Naive B cell (primary cell): ENCODE data around the gene XAGE1A. TPM values are rescaled to one million over a fixed set of nuclear protein-coding genes. Genes with fewer than 3 reads are reported as not detected.
"Not testable (repeated sequence)": the region's sequence is repeated elsewhere in the genome, so short reads cannot be mapped to it uniquely, and the experiment has no call there.

Source experiments
- ATAC-seq, 2 donors: fragments of 150-1000 bp; cut with Tn5 transposase; 2 replicates each; pipeline ENCODE4 v1.10.0; 2021; ENCODE audit warnings: low read depth in 2 of 2, mild to moderate bottlenecking in 2 of 2, moderate library complexity in 2 of 2
- DNase-seq: peaks from one replicate; pipeline ENCODE4 v3.0.0; 2022
- H3K27ac Mint-ChIP-seq, 6 donors: one replicate each; pipeline ENCODE4 v1.8.0; 2020 to 2022; ENCODE audit warnings: mild to moderate bottlenecking in 6 of 6, mixed read lengths in 6 of 6, moderate library complexity in 5 of 6, inconsistent platforms in 2 of 6
- H3K27me3 Mint-ChIP-seq, 3 donors: one replicate each; pipeline ENCODE4 v1.8.0; 2021 to 2022; ENCODE audit warnings: mixed read lengths in 3 of 3, mild to moderate bottlenecking in 1 of 3
- H3K36me3 Mint-ChIP-seq, 2 donors: one replicate each; pipeline ENCODE4 v1.8.0; 2020 to 2022; ENCODE audit warnings: mixed read lengths in 2 of 2, inconsistent platforms in 1 of 2, mild to moderate bottlenecking in 1 of 2
- H3K4me1 Mint-ChIP-seq, 3 donors: one replicate each; pipeline ENCODE4 v1.8.0; 2020 to 2022; ENCODE audit warnings: mixed read lengths in 3 of 3, inconsistent platforms in 1 of 3, mild to moderate bottlenecking in 1 of 3, moderate library complexity in 1 of 3
- H3K4me3 Mint-ChIP-seq, 8 donors: one replicate each; pipeline ENCODE4 v1.8.0; 2020 to 2022; ENCODE audit warnings: mild to moderate bottlenecking in 8 of 8, mixed read lengths in 8 of 8, moderate library complexity in 8 of 8, inconsistent platforms in 2 of 8
- H3K9me3 Mint-ChIP-seq, 7 donors: one replicate each; pipeline ENCODE4 v1.8.0; 2020 to 2022; ENCODE audit warnings: mixed read lengths in 7 of 7, mild to moderate bottlenecking in 5 of 7, inconsistent platforms in 2 of 7, moderate library complexity in 1 of 7
- polyA plus RNA-seq, 6 donors: library from polyadenylated mRNA; unstranded; fragments of 300-500 nt; fragmentation: Illumina TruSeq; gene quantifications; one replicate each; pipeline ENCODE4 v1.2.3, GENCODE V29; 2021; ENCODE audit warnings: low read depth in 6 of 6

XAGE1A gene
- polyA plus RNA-seq = not detected

GRCh38 chrX:52495545-52496418, at the start of gene XAGE1A:
XAGE1A (plus strand) TSS chrX:52495808; CDS start chrX:52497362, 1,554 bp downstream.
- H3K4me1 Mint-ChIP-seq, H3K4me3 Mint-ChIP-seq, DNase-seq, H3K36me3 Mint-ChIP-seq, H3K9me3 Mint-ChIP-seq, ATAC-seq, H3K27ac Mint-ChIP-seq, H3K27me3 Mint-ChIP-seq: not testable (repeated sequence)

GRCh38 chrX:52452031-52452430, 43.6 kb upstream of the XAGE1A start:
- DNase-seq, H3K4me1 Mint-ChIP-seq, ATAC-seq, H3K4me3 Mint-ChIP-seq, H3K27ac Mint-ChIP-seq, H3K36me3 Mint-ChIP-seq, H3K9me3 Mint-ChIP-seq: not testable (repeated sequence)
- H3K27me3 Mint-ChIP-seq = peaks cover 6 to 13% (median 9%) of the 10 kb centered on the region in 3 donors

- H3K4me3 Mint-ChIP-seq, ATAC-seq, DNase-seq, H3K27ac Mint-ChIP-seq, H3K4me1 Mint-ChIP-seq, H3K36me3 Mint-ChIP-seq, H3K9me3 Mint-ChIP-seq: not testable (repeated sequence)
- H3K27me3 Mint-ChIP-seq = peaks cover 5 to 12% (median 10%) of the 10 kb centered on the region in 3 donors
Measured at GRCh38 chrX:52471301-52471700, 24.3 kb upstream of the XAGE1A start.

GRCh38 chrX:52496419-52496772, 788 bp downstream of the XAGE1A start:
- not testable (repeated sequence) for DNase-seq, H3K27ac Mint-ChIP-seq, ATAC-seq, H3K27me3 Mint-ChIP-seq, H3K4me3 Mint-ChIP-seq, H3K36me3 Mint-ChIP-seq, H3K9me3 Mint-ChIP-seq, H3K4me1 Mint-ChIP-seq

- DNase-seq, H3K4me3 Mint-ChIP-seq, ATAC-seq, H3K9me3 Mint-ChIP-seq, H3K4me1 Mint-ChIP-seq, H3K36me3 Mint-ChIP-seq, H3K27ac Mint-ChIP-seq: not testable (repeated sequence)
- H3K27me3 Mint-ChIP-seq = peaks cover 0 to 13% (median 5%) of the 10 kb centered on the region in 3 donors
Measured at GRCh38 chrX:52501362-52501761, 5.8 kb downstream of the XAGE1A start.

GRCh38 chrX:52504551-52504950, 8.9 kb downstream of the XAGE1A start:
- no peak overlapping the region for H3K27ac Mint-ChIP-seq

GRCh38 chrX:52507331-52507730, 11.7 kb downstream of the XAGE1A start:
- Mint-ChIP-seq H3K27ac (no peak overlapping the region), H3K9me3 (peaks cover 0 to 2% (median 0%) of the 10 kb centered on the region in 7 donors), H3K4me3 (no peak overlapping the region), H3K36me3 (no peaks in the 10 kb centered on the region), H3K27me3 (peaks cover 0 to 40% (median 5%) of the 10 kb centered on the region in 3 donors), H3K4me1 (no peaks in the 10 kb centered on the region)
- ATAC-seq = no peak
- no peak for DNase-seq

More at GRCh38 chrX:52504551-52504950, 8.9 kb downstream of the XAGE1A start:
- Mint-ChIP-seq H3K9me3 (no peaks in the 10 kb centered on the region), H3K27me3 (peaks cover 0 to 30% (median 5%) of the 10 kb centered on the region in 3 donors), H3K36me3 (no peaks in the 10 kb centered on the region), H3K4me3 (no peak overlapping the region), H3K4me1 (no peaks in the 10 kb centered on the region)
- ATAC-seq (no peak), DNase-seq (no peak)

- H3K36me3 Mint-ChIP-seq = no peaks in the 10 kb centered on the region
- peak overlapping the region in 1 of 6 donors; percentile 47 for H3K27ac Mint-ChIP-seq
- no peak overlapping the region for H3K4me3 Mint-ChIP-seq
- ATAC-seq (no peak), DNase-seq (no peak)
- peaks cover 0 to 2% (median 0%) of the 10 kb centered on the region in 7 donors for H3K9me3 Mint-ChIP-seq
- H3K27me3 Mint-ChIP-seq = peaks cover 0 to 35% (median 5%) of the 10 kb centered on the region in 3 donors
- H3K4me1 Mint-ChIP-seq = no peaks in the 10 kb centered on the region
Measured at GRCh38 chrX:52509916-52510315, 14.3 kb downstream of the XAGE1A start.

- not testable (repeated sequence) for H3K9me3 Mint-ChIP-seq, DNase-seq, H3K4me1 Mint-ChIP-seq, ATAC-seq, H3K4me3 Mint-ChIP-seq, H3K27ac Mint-ChIP-seq, H3K36me3 Mint-ChIP-seq
- H3K27me3 Mint-ChIP-seq = peaks cover 0 to 27% (median 0%) of the 10 kb centered on the region in 3 donors
Measured at GRCh38 chrX:52511126-52511525, 15.5 kb downstream of the XAGE1A start.

GRCh38 chrX:52516110-52516986, 20.7 kb downstream of the XAGE1A start:
- not testable (repeated sequence) for H3K27ac Mint-ChIP-seq, H3K4me1 Mint-ChIP-seq, H3K36me3 Mint-ChIP-seq, H3K4me3 Mint-ChIP-seq, ATAC-seq, DNase-seq, H3K27me3 Mint-ChIP-seq, H3K9me3 Mint-ChIP-seq

- not testable (repeated sequence) for ATAC-seq, H3K4me1 Mint-ChIP-seq, H3K27ac Mint-ChIP-seq, H3K27me3 Mint-ChIP-seq, H3K36me3 Mint-ChIP-seq, DNase-seq, H3K9me3 Mint-ChIP-seq, H3K4me3 Mint-ChIP-seq
Measured at GRCh38 chrX:52516987-52517325, 21.3 kb downstream of the XAGE1A start, which contains the start of gene XAGE1B. XAGE1B (minus strand) TSS chrX:52517063; CDS start chrX:52515527, 1,536 bp downstream.

- DNase-seq, H3K9me3 Mint-ChIP-seq, H3K4me3 Mint-ChIP-seq, H3K4me1 Mint-ChIP-seq, H3K36me3 Mint-ChIP-seq, ATAC-seq, H3K27ac Mint-ChIP-seq: not testable (repeated sequence)
- peaks cover 0 to 20% (median 0%) of the 10 kb centered on the region in 3 donors for H3K27me3 Mint-ChIP-seq
Measured at GRCh38 chrX:52541051-52541450, 45.4 kb downstream of the XAGE1A start.

GRCh38 chrX:52542311-52542710, 46.7 kb downstream of the XAGE1A start:
- DNase-seq (no peak), ATAC-seq (no peak)
- Mint-ChIP-seq H3K9me3 (no peaks in the 10 kb centered on the region), H3K27ac (no peak overlapping the region), H3K4me3 (no peak overlapping the region), H3K27me3 (peaks cover 0 to 20% (median 0%) of the 10 kb centered on the region in 3 donors), H3K4me1 (no peaks in the 10 kb centered on the region), H3K36me3 (no peaks in the 10 kb centered on the region)
